GM12874 (cell line): Measurements from ENCODE around the gene CNTFR.
A peak's percentile ranks its signal among the peaks of the same experiment; 100 is the strongest.

Source experiments
- TF ChIP-seq, protein P1 (sequence below): IDR thresholded peaks from 2 replicates; pipeline ENCODE4 v1.5.1; 2011; ENCODE audit warnings: low read depth, mild to moderate bottlenecking, control low read depth, low read length, moderate library complexity; ENCODE audit not compliant: insufficient read depth

CNTFR gene

GRCh38 chr9:34625186-34625486 is 35.6 kb upstream of the CNTFR start:
- TF ChIP-seq, protein P1, sequence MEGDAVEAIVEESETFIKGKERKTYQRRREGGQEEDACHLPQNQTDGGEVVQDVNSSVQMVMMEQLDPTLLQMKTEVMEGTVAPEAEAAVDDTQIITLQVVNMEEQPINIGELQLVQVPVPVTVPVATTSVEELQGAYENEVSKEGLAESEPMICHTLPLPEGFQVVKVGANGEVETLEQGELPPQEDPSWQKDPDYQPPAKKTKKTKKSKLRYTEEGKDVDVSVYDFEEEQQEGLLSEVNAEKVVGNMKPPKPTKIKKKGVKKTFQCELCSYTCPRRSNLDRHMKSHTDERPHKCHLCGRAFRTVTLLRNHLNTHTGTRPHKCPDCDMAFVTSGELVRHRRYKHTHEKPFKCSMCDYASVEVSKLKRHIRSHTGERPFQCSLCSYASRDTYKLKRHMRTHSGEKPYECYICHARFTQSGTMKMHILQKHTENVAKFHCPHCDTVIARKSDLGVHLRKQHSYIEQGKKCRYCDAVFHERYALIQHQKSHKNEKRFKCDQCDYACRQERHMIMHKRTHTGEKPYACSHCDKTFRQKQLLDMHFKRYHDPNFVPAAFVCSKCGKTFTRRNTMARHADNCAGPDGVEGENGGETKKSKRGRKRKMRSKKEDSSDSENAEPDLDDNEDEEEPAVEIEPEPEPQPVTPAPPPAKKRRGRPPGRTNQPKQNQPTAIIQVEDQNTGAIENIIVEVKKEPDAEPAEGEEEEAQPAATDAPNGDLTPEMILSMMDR = no peak

- TF ChIP-seq, protein P1 = no peak
Observed at GRCh38 chr9:34624475-34625185, 35.1 kb upstream of the CNTFR start.

- TF ChIP-seq, protein P1 = no peak
Observed at GRCh38 chr9:34623374-34624235, 34.1 kb upstream of the CNTFR start.

- TF ChIP-seq, protein P1 = no peak
Observed at GRCh38 chr9:34620061-34620994, 30.8 kb upstream of the CNTFR start, which contains the start of gene DCTN3. Gene DCTN3, minus strand, starts transcription at chr9:34620495. Its CDS starts 31 bp downstream, at chr9:34620464.

DNA sequence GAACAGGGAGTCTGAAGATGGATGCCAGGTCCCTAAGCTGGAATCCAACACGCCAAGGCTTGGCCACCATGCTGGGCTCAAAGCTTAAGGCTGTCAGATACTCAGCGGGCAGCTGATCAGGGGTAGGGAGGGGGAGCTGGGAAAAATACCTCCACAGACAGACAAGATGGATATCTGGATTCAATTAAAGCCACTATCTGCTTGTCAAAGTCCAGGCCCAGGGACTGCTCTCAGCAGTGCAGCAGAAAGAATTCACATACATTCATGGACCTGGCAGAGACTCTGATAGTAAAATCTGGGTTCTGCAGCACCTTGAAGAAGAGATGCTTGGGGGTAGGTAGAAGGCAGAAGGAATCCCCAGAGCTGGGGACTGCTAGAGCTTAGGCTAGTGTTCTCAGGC is 25.6 kb upstream of the CNTFR start:
- TF ChIP-seq, protein P1 = no peak

DNA sequence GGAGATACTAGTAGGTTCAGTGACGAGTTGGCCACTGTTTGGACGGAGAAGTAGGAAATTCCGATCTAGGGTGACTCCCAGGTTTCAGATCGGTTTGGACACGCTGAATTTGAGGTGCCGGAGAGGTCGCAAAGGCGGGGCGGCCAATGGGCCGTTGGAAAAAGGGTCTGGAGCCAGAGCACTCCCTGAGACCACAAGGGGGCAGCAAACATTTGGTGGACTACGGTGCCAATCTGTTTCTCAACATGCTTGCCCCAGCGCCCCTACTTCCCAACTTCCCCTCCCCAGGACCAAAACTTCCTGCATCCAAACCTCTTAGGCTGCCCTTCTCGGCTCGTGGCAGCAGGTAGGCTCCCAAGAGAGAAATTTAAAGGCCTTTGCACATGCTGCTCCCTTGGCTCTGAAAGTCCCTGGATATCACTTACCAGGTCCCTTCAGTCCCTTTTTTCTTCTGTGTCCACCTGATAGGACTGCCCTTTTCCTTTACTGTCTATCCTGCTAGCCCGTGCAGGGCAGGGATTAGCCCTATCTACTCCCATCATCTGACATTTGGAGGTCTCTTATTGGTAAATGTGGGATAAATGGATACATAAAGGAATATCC is 23.4 kb upstream of the CNTFR start:
- TF ChIP-seq, protein P1 = peak; percentile 91
